Measurements from ENCODE around the gene OSTN. TPM values are rescaled to one million over a fixed set of nuclear protein-coding genes. Genes with fewer than 3 reads are reported as not detected.
A peak's percentile ranks its signal among the peaks of the same experiment; 100 is the strongest.

The OSTN gene
- total RNA-seq, 1 donor from 2014 or later: not detected

GRCh38 chr3:191290311-191291025 is 91.4 kb downstream of the OSTN start:
- no peaks in the 10 kb centered on the region for H3K36me3 ChIP-seq
- DNase-seq: no peak
- TF ChIP-seq, protein P1, sequence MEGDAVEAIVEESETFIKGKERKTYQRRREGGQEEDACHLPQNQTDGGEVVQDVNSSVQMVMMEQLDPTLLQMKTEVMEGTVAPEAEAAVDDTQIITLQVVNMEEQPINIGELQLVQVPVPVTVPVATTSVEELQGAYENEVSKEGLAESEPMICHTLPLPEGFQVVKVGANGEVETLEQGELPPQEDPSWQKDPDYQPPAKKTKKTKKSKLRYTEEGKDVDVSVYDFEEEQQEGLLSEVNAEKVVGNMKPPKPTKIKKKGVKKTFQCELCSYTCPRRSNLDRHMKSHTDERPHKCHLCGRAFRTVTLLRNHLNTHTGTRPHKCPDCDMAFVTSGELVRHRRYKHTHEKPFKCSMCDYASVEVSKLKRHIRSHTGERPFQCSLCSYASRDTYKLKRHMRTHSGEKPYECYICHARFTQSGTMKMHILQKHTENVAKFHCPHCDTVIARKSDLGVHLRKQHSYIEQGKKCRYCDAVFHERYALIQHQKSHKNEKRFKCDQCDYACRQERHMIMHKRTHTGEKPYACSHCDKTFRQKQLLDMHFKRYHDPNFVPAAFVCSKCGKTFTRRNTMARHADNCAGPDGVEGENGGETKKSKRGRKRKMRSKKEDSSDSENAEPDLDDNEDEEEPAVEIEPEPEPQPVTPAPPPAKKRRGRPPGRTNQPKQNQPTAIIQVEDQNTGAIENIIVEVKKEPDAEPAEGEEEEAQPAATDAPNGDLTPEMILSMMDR (IDR thresholded peaks at IDR 0.05): no peak
- H3K27me3 ChIP-seq: no peaks in the 10 kb centered on the region
- no peak overlapping the region for H3K4me3 ChIP-seq
- no peaks in the 10 kb centered on the region for H3K4me1 ChIP-seq
- no peak overlapping the region for H3K27ac ChIP-seq
- H3K9me3 ChIP-seq: no peaks in the 10 kb centered on the region
- peak; percentile 65 for ATAC-seq
- intact Hi-C loops (cut with DNase I): no loop called here

DNA sequence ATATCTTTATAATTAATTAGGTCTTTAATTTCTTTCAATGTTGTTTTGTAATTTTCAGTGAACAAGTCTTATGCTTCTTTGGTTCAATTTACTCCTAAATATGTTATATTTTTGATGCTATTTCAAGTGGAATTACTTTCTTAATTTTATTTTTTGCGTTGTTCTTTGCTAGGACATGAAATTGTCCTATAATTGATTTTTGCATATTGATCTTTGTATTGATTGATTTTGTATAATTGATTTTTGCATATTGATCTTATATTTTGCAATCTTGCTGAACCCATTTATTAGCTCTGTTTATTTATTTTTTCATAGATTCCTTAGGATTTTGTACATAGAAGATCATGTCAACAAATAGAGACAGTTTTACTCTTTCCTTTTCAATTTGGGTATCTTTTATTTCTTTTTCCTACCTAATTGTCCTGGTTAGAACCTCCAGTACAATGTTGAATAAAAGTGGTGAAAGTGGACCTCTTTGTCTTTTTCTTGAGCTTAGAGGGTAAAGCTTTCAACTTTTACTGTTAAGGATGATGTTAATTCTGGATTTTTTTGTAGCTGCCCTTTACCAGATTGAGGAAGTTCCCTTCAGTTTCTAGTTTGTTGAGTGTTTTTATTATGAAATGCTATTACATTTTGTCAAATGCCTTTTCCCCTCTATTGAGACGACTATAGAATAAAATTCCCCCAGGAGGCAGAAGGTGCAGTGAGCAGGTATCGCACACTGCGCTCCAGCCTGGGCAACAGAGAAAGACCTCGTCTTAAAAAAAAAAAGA is 93.4 kb downstream of the OSTN start:
- H3K4me1 ChIP-seq: no peaks in the 10 kb centered on the region
- no peaks in the 10 kb centered on the region for H3K9me3 ChIP-seq
- H3K4me3 ChIP-seq: no peak overlapping the region
- TF ChIP-seq, protein P1 (IDR thresholded peaks at IDR 0.05): no peak
- intact Hi-C loops (cut with DNase I): no loop called here
- ATAC-seq (no peak), DNase-seq (no peak)
- H3K27ac ChIP-seq: no peak overlapping the region
- no peaks in the 10 kb centered on the region for H3K27me3 ChIP-seq
- no peaks in the 10 kb centered on the region for H3K36me3 ChIP-seq

- H3K4me3 ChIP-seq: no peak overlapping the region
- H3K27ac ChIP-seq: no peak overlapping the region
- no peaks in the 10 kb centered on the region for H3K27me3 ChIP-seq
- no peaks in the 10 kb centered on the region for H3K4me1 ChIP-seq
- H3K36me3 ChIP-seq: no peaks in the 10 kb centered on the region
- H3K9me3 ChIP-seq: no peaks in the 10 kb centered on the region
- TF ChIP-seq, protein P1 (IDR thresholded peaks at IDR 0.05): no peak
- ATAC-seq: no peak
- intact Hi-C loops (cut with DNase I): no loop called here
- DNase-seq: no peak
Observed at GRCh38 chr3:191294291-191294690, 95.2 kb downstream of the OSTN start.

DNA sequence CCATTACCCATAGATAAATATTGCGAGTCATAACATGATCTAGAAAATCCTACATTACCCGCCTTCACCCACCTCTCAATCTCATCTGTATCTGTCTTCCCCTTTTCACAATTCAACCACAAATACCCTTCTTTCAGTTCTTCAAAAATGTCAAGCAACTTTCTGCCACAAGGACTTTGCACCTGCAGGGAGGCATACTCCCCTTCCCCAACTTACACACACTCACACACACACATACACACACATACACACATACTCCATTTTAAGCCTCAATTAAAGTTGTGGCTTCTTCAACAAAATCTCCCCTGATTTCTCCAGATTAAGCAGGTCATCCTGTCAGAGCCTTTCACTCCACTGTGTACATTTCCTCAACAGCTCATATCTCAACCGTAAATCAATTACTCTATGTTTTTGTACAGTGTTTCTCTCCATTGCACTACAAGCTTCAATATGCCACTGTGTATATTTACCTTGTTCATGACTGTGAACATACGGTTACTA is 97.0 kb downstream of the OSTN start:
- no peaks in the 10 kb centered on the region for H3K27me3 ChIP-seq
- H3K9me3 ChIP-seq: no peaks in the 10 kb centered on the region
- ATAC-seq (no peak), DNase-seq (no peak)
- no peak overlapping the region for H3K4me3 ChIP-seq
- H3K27ac ChIP-seq: no peak overlapping the region
- no peaks in the 10 kb centered on the region for H3K36me3 ChIP-seq
- TF ChIP-seq, protein P1 (IDR thresholded peaks at IDR 0.05): no peak
- no peaks in the 10 kb centered on the region for H3K4me1 ChIP-seq
- intact Hi-C loops (cut with DNase I): no loop called here

DNA sequence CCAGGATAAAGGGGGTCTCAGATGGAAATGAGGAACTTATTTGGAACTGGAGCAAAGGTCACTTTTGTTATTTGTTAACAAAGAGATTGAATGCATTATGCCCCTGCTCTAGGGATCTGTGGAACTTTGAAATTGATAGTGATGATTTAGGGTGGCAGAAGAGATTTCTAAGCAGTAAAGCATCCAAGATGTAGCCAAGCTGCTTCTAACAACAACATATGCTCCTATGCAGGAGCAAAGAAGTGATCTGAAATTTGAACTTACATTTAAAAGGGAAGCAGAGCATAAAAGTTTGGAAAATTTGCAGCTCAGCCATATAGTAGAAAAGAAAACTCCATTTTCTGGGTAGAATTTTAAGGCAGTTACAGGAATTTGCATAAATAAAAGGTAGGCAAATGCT is 99.8 kb downstream of the OSTN start:
- Histone ChIP-seq H3K27me3 (no peaks in the 10 kb centered on the region), H3K4me3 (no peak overlapping the region), H3K4me1 (no peaks in the 10 kb centered on the region), H3K36me3 (no peaks in the 10 kb centered on the region), H3K9me3 (no peaks in the 10 kb centered on the region), H3K27ac (no peak overlapping the region)
- no peak for DNase-seq
- intact Hi-C loops (cut with DNase I): no loop called here
- no peak for ATAC-seq
- TF ChIP-seq, protein P1 (IDR thresholded peaks at IDR 0.05): no peak

Measured in upper lobe of right lung (tissue), 1 donor.